AG04449 (cell line): ENCODE results near the gene SIL1.

ENCODE experiments used
- CTCF ChIA-PET: fragments of 350-600 bp; formaldehyde crosslinking; extraction: SDS; loops from one replicate; lab custom pipeline; 2021; ENCODE audit warnings: antibody characterized with exemption; lab: Yijun Ruan, JAX
- POLR2A ChIA-PET: fragments of 400-600, 350-600 bp; formaldehyde crosslinking; extraction: SDS; loops from one replicate; lab custom pipeline; 2020; ENCODE audit warnings: antibody characterized with exemption, inconsistent platforms; lab: Yijun Ruan, JAX
- DNase-seq: peaks from one replicate; pipeline ENCODE4 v3.0.0-alpha.2; 2010; ENCODE audit warnings: low read depth, low spot score
- H3K4me3 ChIP-seq: 2 replicates; pipeline ENCODE4 v1.5.1; 2011; ENCODE audit warnings: low read depth, mild to moderate bottlenecking, control low read depth, low read length
- CTCF ChIP-seq: IDR thresholded peaks from one replicate; pipeline ENCODE4 v1.5.1; 2011; ENCODE audit warnings: mild to moderate bottlenecking, moderate library complexity, low read length, control low read depth, inconsistent platforms; ENCODE audit not compliant: insufficient read depth; ENCODE audit errors: missing control alignments

The SIL1 gene

GRCh38 chr5:138953387-138954256 lies 244.5 kb downstream of the SIL1 start:
- TF ChIP-seq CTCF, result no peak
- ChIA-PET POLR2A (no interaction called here), CTCF (interaction anchor here (0.6 to 1.5 kb wide), 2 partner anchors 164 to 308 kb away, joined by 3 to 4 read pairs; no protein-coding TSS in a partner anchor)
- no peak overlapping the region for H3K4me3 ChIP-seq
- no peak for DNase-seq

GRCh38 chr5:138952962-138953361 lies 245.2 kb downstream of the SIL1 start:
- no peak for DNase-seq
- ChIA-PET POLR2A (no interaction called here), CTCF (interaction anchor here (1.5 kb wide), 1 partner anchor 163 kb away, joined by 4 read pairs; no protein-coding TSS in a partner anchor)
- H3K4me3 ChIP-seq, result no peak overlapping the region
- TF ChIP-seq CTCF, result no peak

- POLR2A ChIA-PET, result no interaction called here
Observed at GRCh38 chr5:138951986-138952735, 246.0 kb downstream of the SIL1 start.

GRCh38 chr5:138951091-138951985 lies 246.8 kb downstream of the SIL1 start:
- ChIA-PET POLR2A (no interaction called here), CTCF (no interaction called here)
- H3K4me3 ChIP-seq, result no peak overlapping the region
- DNase-seq, result no peak
- no peak for TF ChIP-seq CTCF

More at GRCh38 chr5:138951986-138952735, 246.0 kb downstream of the SIL1 start:
- H3K4me3 ChIP-seq, result no peak overlapping the region
- TF ChIP-seq CTCF, result no peak
- CTCF ChIA-PET, result no interaction called here
- no peak for DNase-seq

- POLR2A ChIA-PET, result no interaction called here
- CTCF ChIA-PET, result no interaction called here
- no peak for DNase-seq
- TF ChIP-seq CTCF, result no peak
- H3K4me3 ChIP-seq, result no peak overlapping the region
Observed at GRCh38 chr5:138950421-138951031, 247.6 kb downstream of the SIL1 start.
